ENCODE results near the gene NOXRED1.

The NOXRED1 gene

GRCh38 chr14:77346495-77346894 lies 76.8 kb downstream of the NOXRED1 start:
- no peak overlapping the region for H3K4me3 ChIP-seq
- no peaks in the 10 kb centered on the region for H3K27me3 ChIP-seq
- intact Hi-C loops (cut with DNase I; ENCODE audit: low total_unique reads), result no loop called here
- H3K27ac ChIP-seq, result no peak overlapping the region
- no peak for DNase-seq
- peaks cover 29 to 36% (median 30%) of the 10 kb centered on the region in 3 donors for H3K36me3 ChIP-seq
- TF ChIP-seq, protein P1, sequence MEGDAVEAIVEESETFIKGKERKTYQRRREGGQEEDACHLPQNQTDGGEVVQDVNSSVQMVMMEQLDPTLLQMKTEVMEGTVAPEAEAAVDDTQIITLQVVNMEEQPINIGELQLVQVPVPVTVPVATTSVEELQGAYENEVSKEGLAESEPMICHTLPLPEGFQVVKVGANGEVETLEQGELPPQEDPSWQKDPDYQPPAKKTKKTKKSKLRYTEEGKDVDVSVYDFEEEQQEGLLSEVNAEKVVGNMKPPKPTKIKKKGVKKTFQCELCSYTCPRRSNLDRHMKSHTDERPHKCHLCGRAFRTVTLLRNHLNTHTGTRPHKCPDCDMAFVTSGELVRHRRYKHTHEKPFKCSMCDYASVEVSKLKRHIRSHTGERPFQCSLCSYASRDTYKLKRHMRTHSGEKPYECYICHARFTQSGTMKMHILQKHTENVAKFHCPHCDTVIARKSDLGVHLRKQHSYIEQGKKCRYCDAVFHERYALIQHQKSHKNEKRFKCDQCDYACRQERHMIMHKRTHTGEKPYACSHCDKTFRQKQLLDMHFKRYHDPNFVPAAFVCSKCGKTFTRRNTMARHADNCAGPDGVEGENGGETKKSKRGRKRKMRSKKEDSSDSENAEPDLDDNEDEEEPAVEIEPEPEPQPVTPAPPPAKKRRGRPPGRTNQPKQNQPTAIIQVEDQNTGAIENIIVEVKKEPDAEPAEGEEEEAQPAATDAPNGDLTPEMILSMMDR (IDR thresholded peaks at IDR 0.05), result no peak
- no peaks in the 10 kb centered on the region for H3K4me1 ChIP-seq
- no peaks in the 10 kb centered on the region for H3K9me3 ChIP-seq

GRCh38 chr14:77344377-77344996 lies 78.8 kb downstream of the NOXRED1 start:
- TF ChIP-seq, protein P1 (IDR thresholded peaks at IDR 0.05), result no peak
- intact Hi-C loops (cut with DNase I; ENCODE audit: low total_unique reads), result no loop called here

More at GRCh38 chr14:77344377-77344996, 78.8 kb downstream of the NOXRED1 start:
- no peaks in the 10 kb centered on the region for H3K27me3 ChIP-seq
- DNase-seq, result no peak
- H3K9me3 ChIP-seq, result no peaks in the 10 kb centered on the region
- H3K36me3 ChIP-seq, result peaks cover 34 to 50% (median 36%) of the 10 kb centered on the region in 3 donors
- no peak overlapping the region for H3K4me3 ChIP-seq
- H3K4me1 ChIP-seq, result no peaks in the 10 kb centered on the region
- no peak overlapping the region for H3K27ac ChIP-seq
